Tibial artery (tissue), 4 donors: ENCODE measurements around the gene CSH2.
"Not testable (repeated sequence)": the region's sequence is repeated elsewhere in the genome, so short reads cannot be mapped to it uniquely, and the experiment has no call there.

Experiments used
- DNase-seq, 2 donors: peaks; one replicate each; pipeline ENCODE4 v3.0.0-alpha.2; 2019
- H3K27ac ChIP-seq, 2 donors: fragments of 200-600 bp; sonication (generic) in 1 of 2; 1 replicate in 1 of 2; 2 replicates in 1 of 2; pipeline ENCODE4 v1.5.1; 2018 to 2019; ENCODE audit warnings: mild to moderate bottlenecking in 1 of 2
- H3K27me3 ChIP-seq, 2 donors: fragments of 200-600 bp; sonication (generic) in 1 of 2; one replicate each; pipeline versions ENCODE4 v1.5.1 to v1.6.0; 2016 to 2019
- H3K36me3 ChIP-seq, 3 donors: fragments of 200-600 bp; sonication (generic) in 2 of 3; one replicate each; pipeline ENCODE4 v1.5.1; 2016 to 2019; ENCODE audit warnings: mild to moderate bottlenecking in 2 of 3
- H3K4me1 ChIP-seq, 4 donors: fragments of 200-600 bp; sonication (generic) in 2 of 4; 1 replicate in 3 of 4; 2 replicates in 1 of 4; pipeline ENCODE4 v1.5.1; 2016 to 2019
- H3K4me3 ChIP-seq, 2 donors: fragments of 200-600 bp; sonication (generic) in 1 of 2; 1 replicate in 1 of 2; 2 replicates in 1 of 2; pipeline ENCODE4 v1.5.1; 2018 to 2019; ENCODE audit warnings: mild to moderate bottlenecking in 2 of 2
- H3K9me3 ChIP-seq, 3 donors: fragments of 200-600 bp; sonication (generic) in 1 of 3; one replicate each; pipeline ENCODE4 v1.5.1; 2016 to 2019
- intact Hi-C: fragments of 100-400 bp; cut with DNase I; formaldehyde crosslinking; loops from one replicate; pipeline ENCODE4 v1.15.0; 2023; ENCODE audit warnings: low total_unique reads
- TF ChIP-seq, protein P1 (sequence below), 2 experiments: fragments of 200-600 bp in 1 of 2; fragments of 450-650 bp in 1 of 2; IDR thresholded peaks; one replicate each; pipeline ENCODE4 v1.5.1; 2017 to 2019; ENCODE audit warnings: antibody characterized with exemption in 2 of 2, mild to moderate bottlenecking in 1 of 2, moderate library complexity in 1 of 2

CSH2 gene

DNA sequence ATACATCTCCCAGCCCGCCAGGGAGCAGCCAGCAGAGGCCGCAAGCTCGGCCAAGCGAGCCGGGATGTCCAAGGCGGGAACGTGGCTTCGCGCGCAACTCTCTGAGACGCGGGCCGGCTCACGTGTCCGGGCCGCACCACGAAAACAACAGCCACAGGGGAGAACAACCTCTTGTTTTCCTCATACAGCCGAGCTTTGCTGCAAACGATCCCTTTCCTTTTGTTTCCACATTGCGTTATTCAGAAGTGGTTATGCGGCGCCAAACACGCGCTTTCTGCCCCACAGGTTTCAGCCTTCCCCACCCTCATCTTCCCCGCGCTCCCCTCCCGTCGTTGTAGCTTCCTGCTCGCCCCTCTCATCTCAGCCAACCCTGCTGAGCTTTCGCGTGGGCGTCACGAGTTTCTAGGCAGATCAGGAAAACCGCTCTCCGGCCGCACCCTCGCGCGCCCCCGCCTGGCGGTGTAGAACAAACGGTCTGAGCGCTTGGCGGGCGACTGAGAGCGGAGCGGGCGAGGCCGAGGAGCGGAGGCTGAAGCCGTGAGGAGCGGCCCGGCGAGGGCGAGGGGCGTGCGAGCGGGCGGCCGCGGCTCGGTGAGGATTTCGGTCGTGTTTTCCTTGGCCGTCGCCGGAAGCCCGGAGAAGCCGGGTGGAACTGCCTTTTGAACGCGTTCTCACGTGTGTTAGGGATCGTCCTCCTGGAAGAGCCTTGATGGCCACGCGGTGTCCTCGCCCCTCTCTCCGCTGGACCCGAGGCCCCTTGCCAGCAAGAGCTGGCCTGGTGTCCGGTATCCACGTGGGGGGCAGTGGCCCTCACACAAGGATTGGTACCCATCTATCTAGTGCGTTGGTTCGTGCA lies 24.4 kb downstream of the CSH2 start:
- H3K27ac ChIP-seq, result peak overlapping the region; percentile 52 to 59
- DNase-seq, result peak; percentile 90 to 96
- peaks cover 0 to 12% (median 2%) of the 10 kb centered on the region in 4 donors for H3K4me1 ChIP-seq
- intact Hi-C loops, result no loop called here
- H3K36me3 ChIP-seq, result no peaks in the 10 kb centered on the region
- H3K27me3 ChIP-seq, result no peaks in the 10 kb centered on the region
- peak overlapping the region; percentile 34 to 35 for H3K4me3 ChIP-seq
- TF ChIP-seq, protein P1, sequence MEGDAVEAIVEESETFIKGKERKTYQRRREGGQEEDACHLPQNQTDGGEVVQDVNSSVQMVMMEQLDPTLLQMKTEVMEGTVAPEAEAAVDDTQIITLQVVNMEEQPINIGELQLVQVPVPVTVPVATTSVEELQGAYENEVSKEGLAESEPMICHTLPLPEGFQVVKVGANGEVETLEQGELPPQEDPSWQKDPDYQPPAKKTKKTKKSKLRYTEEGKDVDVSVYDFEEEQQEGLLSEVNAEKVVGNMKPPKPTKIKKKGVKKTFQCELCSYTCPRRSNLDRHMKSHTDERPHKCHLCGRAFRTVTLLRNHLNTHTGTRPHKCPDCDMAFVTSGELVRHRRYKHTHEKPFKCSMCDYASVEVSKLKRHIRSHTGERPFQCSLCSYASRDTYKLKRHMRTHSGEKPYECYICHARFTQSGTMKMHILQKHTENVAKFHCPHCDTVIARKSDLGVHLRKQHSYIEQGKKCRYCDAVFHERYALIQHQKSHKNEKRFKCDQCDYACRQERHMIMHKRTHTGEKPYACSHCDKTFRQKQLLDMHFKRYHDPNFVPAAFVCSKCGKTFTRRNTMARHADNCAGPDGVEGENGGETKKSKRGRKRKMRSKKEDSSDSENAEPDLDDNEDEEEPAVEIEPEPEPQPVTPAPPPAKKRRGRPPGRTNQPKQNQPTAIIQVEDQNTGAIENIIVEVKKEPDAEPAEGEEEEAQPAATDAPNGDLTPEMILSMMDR (IDR thresholded peaks at IDR 0.05), result peak; percentile 60 to 65
- no peaks in the 10 kb centered on the region for H3K9me3 ChIP-seq

DNA sequence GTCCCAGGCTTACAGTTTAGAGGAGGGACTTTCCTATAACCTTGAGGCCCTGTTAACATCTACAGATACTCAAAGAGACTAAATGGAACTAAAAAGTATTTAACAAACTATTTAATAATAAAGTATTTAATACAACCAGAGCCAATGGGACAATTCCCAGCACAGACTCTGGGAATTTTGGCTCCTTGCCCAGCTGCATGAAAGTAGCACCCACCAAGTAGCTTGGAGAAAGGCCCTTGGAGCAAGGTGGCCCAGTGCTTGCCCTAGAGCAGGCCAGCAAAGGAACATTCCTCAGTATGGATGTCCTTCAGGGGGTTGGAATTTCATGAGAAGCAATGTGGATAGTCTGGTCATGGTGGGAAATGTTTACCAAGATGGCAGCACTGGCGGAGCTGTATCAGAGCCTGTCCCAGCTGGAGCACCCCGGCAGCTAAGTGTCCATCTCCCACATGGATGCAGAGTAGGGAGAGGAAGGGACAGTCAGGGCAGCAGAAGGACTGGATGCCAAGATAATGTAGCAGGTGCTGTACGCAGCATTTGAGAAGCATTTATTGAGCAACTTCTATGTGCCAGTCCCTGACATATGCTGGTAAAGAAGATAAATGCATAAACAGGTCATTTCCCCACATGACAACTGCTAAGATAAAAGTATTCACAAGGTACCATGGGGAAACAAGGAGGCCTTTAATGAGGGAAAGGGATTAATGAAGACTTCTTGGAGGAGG lies 25.8 kb downstream of the CSH2 start:
- Histone ChIP-seq H3K4me3 (no peak overlapping the region), H3K27ac (no peak overlapping the region), H3K27me3 (no peaks in the 10 kb centered on the region), H3K36me3 (no peaks in the 10 kb centered on the region), H3K4me1 (peaks cover 0 to 19% (median 7%) of the 10 kb centered on the region in 4 donors), H3K9me3 (no peaks in the 10 kb centered on the region)
- no peak for DNase-seq
- TF ChIP-seq, protein P1 (IDR thresholded peaks at IDR 0.05), result no peak
- intact Hi-C loops, result no loop called here

DNA sequence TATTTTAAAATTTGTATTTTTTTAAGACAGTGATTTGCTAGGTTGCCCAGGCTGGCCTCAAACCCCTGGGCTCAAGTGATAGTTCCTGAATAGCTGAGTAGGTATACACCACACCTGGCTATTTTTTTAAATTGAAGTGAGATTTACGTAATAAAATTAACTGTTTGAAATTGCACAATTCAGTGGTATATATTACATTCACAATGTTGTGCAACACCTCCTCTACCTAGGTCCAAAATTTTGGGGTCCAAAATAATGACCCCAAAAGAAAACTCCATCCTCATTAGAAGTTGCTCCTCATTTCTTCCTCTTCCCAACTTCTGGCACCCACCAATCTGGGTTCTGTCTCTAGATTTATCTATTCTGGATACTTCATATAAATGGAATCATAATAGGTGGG lies 28.0 kb downstream of the CSH2 start:
- H3K4me1 ChIP-seq, result peaks cover 0 to 30% (median 18%) of the 10 kb centered on the region in 4 donors
- DNase-seq, result no peak
- TF ChIP-seq, protein P1 (IDR thresholded peaks at IDR 0.05), result no peak
- H3K27me3 ChIP-seq, result no peaks in the 10 kb centered on the region
- H3K4me3 ChIP-seq, result no peak overlapping the region
- H3K27ac ChIP-seq, result no peak overlapping the region
- no peaks in the 10 kb centered on the region for H3K9me3 ChIP-seq
- H3K36me3 ChIP-seq, result no peaks in the 10 kb centered on the region
- intact Hi-C loops, result no loop called here

DNA sequence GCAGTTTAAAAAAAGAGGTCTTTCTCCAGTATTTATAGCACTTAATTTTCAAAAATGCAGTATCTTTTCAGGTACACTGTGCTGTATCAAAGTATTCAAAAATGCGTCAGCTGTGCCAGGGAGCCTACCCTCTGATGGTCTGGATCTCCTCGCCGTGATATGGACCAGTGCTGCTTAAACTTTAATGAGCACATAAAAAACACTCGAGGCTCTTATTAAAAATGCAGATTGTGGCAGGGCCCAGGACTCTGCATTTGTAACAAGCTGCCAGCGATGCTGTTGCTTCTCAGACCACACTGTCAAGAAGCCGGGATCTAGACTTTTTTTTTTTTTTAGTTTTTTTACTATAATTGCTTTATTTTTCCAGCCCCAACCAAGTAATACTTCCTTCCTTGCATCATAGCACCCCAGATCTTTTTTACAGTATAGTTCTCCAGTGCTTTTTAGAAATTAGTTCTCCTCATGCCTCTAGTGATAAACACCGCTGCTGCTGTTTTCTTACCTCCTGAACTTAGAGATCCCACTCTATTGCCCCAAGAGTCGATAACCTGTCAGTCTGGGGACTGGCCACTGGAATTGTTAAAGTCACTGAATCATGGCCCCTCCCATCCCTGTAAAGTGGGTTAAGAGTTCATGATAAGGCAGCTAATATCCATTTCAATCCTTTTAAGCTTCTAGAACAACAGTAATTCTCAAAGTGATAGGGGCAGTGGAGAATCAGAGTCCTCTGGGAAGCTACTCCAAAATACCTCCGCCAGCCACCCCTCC lies 29.4 kb downstream of the CSH2 start:
- no peak for DNase-seq
- Histone ChIP-seq H3K9me3 (no peaks in the 10 kb centered on the region), H3K27ac (peak overlapping the region; percentile 89 to 99), H3K4me1 (peaks cover 4 to 42% (median 32%) of the 10 kb centered on the region in 4 donors), H3K27me3 (no peaks in the 10 kb centered on the region), H3K36me3 (no peaks in the 10 kb centered on the region), H3K4me3 (peak overlapping the region; percentile 75 to 96)
- TF ChIP-seq, protein P1 (IDR thresholded peaks at IDR 0.05), result no peak
- intact Hi-C loops, result no loop called here

DNA sequence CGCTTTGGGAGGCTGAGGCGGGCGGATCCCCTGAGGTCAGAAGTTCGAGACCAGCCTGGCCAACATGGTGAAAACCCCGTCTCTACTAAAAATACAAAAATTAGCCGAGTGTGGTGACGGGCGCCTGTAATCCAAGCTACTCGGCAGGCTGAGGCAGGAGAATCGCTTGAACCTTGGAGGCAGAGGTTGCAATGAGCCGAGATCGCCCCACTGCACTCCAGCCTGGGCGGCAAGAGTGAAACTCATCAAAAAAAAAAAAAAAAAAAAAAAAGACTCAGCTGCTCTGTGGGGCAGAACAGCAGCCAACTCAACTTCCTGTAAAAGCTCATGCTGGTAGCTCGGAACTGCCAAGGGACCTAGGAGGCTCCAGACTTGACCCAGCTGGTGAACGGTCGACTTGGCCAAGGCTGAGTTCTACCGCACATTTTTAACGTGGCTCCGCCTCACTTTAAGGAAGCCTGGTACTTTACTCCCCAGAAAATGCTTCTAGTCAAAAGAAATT lies 30.0 kb downstream of the CSH2 start:
- H3K9me3 ChIP-seq, H3K27me3 ChIP-seq, H3K36me3 ChIP-seq, intact Hi-C loops: not testable (repeated sequence)
- peak overlapping the region; percentile 89 to 99 for H3K27ac ChIP-seq
- H3K4me1 ChIP-seq, result peaks cover 5 to 43% (median 37%) of the 10 kb centered on the region in 4 donors
- DNase-seq, result peak; percentile 75 to 88
- peak overlapping the region; percentile 75 to 96 for H3K4me3 ChIP-seq
